Stimulated activated CD4-positive, alpha-beta T cell treated with anti-CD3 and anti-CD28 coated beads, Interleukin-12 subunit alpha, Interleukin-12 subunit beta, amount 100 ng/mL, for 4 hours (primary cell): Measurements from ENCODE around the gene SPATA18.

ENCODE experiments used
- DNase-seq: peaks from one replicate; pipeline ENCODE4 v3.0.0-alpha.2; 2020

Gene SPATA18, protein sequence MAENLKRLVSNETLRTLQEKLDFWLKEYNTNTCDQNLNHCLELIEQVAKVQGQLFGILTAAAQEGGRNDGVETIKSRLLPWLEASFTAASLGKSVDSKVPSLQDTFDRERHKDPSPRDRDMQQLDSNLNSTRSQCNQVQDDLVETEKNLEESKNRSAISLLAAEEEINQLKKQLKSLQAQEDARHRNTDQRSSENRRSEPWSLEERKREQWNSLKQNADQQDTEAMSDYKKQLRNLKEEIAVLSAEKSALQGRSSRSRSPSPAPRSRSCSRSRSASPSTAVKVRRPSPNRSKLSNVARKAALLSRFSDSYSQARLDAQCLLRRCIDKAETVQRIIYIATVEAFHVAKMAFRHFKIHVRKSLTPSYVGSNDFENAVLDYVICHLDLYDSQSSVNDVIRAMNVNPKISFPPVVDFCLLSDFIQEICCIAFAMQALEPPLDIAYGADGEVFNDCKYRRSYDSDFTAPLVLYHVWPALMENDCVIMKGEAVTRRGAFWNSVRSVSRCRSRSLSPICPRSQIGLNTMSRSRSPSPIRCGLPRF

DNA sequence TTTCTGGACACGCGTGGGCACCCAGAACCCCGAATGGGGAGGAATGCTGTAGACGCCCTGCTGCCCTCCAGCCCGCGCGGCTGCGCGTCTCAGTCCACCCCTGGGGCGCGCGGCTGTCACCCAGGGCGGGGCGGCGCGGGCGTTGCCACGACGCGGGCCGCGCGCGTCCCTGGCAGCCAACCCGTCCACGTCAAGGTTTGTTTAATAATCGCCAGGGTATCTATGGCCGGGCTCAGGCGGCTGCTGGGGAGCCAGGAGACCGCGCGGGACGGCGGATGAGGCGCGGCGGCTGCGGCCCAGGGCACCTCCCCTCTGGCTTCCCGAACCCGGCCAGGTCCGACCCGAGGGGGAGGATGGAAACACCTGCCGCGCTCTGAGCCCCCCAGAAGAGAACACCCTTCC, at the start of gene SPATA18:
Gene SPATA18 (plus strand): TSS at position 92 of the 402 bp plus-strand sequence. CDS start 401 bp downstream, outside the sequence.
- DNase-seq: no peak

DNA sequence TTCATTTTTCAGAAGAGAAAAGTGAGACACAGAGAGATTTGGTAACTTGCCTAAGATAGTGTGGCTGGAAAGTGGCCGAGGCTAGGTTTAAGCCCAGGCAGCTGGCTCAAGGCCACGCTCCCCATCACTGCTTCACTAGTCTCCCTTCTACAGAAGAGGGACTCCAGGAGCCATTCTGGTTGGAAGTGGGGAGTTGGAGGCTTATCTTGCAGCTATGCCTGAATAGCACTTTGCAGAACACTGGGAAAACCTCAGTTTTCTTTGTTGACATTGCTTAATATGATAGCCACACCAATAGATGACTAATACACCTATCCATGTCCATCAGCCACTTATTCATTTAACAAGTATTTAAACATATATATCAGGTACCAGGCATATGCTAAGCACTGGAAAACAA, 49.5 kb upstream of the SPATA18 start:
- DNase-seq: no peak

DNA sequence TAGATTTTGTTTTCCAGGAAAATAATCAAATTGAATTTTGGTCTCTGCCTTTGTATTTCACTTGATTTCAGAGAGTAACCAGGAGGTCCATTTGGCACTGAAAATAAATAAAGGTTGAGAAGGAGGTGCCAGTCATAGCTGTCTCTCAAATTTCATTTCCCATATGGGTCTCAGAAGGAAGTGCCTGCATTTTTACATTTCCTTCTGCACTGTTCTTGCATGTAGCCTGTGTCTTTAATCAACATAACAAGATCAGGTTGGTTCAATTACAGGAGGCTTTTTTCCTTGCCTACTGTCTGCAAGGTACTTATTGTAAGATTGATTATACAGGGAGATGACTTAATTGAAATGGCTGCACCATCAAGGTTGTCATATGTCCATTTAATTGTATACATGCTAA, 46.7 kb upstream of the SPATA18 start:
- no peak for DNase-seq

- no peak for DNase-seq
Observed at GRCh38 chr4:52005604-52006273, 45.4 kb upstream of the SPATA18 start.

DNA sequence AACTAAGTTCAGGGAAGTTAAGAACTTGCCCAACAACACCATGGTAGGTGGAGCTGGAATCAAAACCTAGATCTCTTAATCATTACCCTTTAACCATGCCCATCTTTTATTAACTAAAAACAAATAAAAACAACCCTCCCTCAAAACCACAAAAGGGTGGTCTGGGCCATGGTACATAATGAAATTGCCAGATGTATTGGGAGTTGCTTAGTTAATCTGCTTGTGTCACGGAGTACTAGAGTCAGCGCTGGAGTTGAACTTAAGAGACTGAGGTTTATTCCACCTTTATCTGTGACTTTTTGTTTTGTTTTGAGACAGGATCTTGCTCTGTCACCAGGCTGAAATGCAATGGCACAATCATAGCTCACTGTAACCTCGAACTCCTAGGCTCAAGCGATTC, 44.2 kb upstream of the SPATA18 start:
- no peak for DNase-seq

GRCh38 chr4:52010986-52011385, 40.1 kb upstream of the SPATA18 start:
- no peak for DNase-seq

DNA sequence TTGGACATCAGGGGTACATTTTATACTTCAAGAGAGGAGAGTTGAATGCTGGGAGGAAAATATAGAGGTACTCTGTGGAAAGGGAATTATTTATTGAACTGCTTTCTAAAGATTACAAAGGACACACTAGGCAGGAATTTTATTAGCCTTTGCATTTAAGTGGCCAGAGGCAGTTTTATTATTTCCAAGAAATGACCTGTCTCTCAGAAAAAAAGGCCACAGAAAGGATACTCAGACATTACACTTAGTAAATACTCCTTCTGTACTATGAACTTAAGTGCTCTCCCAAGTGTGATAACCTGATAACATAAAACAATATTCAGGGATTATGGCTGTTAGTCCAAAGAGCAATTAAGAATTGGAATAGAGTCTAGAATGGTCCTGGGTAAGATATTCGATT, 38.5 kb upstream of the SPATA18 start:
- DNase-seq: no peak

DNA sequence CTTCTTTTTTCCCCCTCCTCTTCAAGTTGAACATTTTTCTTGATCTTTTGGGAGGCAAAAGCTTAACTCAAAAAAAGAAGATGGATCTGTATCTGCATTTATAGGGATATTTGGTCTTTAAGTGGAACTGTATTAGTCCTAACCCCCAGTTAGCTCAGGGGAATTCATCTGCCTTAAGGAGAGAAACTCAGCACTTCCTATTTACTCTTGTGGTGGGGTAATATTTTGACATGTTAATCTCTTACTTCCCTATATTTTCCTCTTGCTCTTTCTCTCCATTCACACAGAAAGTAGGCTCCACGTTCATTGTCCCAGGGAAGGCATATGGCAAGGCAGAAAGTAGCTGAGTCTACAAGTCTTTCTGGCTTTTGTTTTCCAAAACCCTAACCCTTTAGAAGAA, 36.2 kb upstream of the SPATA18 start:
- no peak for DNase-seq

- DNase-seq: no peak
Observed at GRCh38 chr4:52015366-52015765, 35.7 kb upstream of the SPATA18 start.

- DNase-seq: no peak
Observed at GRCh38 chr4:52016981-52017380, 34.1 kb upstream of the SPATA18 start.

- no peak for DNase-seq
Observed at GRCh38 chr4:52017814-52018213, 33.3 kb upstream of the SPATA18 start.

GRCh38 chr4:52019936-52020657, 31.0 kb upstream of the SPATA18 start, which contains the start of gene LRRC66:
LRRC66 (minus strand) TSS chr4:52020363; CDS start chr4:52017613, 2,750 bp downstream.
- DNase-seq: no peak

GRCh38 chr4:52028970-52029369, 22.1 kb upstream of the SPATA18 start:
- no peak for DNase-seq

DNA sequence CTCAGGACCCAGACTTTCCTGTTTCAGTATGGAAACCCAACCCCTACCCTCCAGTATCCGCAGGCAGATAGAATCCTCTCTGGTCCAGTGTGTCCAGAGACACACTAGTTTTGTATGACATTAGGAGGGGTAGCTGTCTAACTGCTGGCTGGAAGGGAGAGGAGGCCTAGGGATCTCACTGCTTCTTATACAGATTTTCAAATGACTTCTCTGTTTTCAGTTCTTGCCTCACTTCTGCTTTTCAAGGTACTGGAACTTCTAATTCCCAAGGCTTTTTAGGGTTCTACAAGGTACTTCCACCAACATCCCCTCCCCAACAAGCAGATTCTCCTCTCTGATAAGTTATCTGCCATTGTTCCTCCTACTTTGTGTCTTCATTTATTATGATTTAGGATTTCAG, 19.1 kb upstream of the SPATA18 start:
- DNase-seq: no peak

- no peak for DNase-seq
Observed at GRCh38 chr4:52035190-52035589, 15.9 kb upstream of the SPATA18 start.

DNA sequence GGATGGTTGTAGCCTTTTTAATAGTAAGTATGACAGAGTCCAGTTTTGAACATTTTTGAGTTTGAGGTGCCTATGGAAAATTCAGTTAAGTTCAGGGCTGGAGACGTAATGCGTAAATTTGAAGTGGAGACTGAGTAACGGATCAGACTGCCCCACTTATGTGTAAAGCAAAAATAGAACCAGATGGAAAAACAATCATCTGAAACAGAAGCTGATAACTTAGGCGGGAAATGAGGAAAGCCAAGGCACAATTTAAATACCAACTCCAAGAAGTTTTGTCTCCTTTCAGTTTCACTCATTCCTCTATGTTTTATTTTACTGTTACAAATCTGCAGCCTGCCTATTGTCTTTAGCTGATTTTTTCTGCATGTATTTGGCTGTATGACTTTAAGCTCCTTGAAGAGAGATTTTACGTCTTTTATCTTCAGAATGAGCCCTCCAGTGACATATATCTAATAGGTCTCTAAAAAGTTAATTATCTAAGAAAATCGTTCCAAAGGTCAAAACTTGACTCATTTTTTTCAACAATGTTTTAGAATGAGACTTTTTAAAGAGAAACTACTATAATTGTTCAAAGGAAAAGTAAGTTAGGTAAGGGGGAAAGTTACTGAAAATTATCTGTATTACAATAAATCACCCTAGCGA, 14.1 kb upstream of the SPATA18 start:
- DNase-seq: no peak

DNA sequence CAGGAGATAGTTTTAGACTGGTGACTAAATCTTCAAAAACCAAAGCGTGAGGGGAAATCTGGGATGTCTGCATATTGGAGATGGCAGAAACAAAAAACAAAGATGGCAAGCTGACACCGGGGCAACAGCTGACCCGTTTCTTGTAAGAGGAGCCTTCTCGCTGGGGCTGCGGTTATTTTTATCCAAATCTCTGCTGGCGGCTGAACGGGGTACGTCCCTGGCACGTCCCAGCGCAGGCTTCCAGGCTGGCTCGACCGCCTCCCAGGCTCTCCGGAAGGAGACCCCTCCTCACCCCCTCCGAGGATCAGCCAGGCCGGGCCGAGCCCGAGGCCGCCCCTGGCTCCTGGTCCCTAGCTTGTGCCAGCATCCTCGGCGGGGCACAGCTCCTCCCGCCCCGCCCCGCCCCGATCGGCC, 13.4 kb upstream of the SPATA18 start:
- DNase-seq: no peak

- DNase-seq: peak; percentile 71
Observed at GRCh38 chr4:52038103-52038912, 12.8 kb upstream of the SPATA18 start, which contains the start of gene SGCB. SGCB (minus strand) TSS chr4:52038299; CDS start chr4:52038259, 40 bp downstream.

GRCh38 chr4:52045028-52045427, 6.1 kb upstream of the SPATA18 start:
- no peak for DNase-seq

DNA sequence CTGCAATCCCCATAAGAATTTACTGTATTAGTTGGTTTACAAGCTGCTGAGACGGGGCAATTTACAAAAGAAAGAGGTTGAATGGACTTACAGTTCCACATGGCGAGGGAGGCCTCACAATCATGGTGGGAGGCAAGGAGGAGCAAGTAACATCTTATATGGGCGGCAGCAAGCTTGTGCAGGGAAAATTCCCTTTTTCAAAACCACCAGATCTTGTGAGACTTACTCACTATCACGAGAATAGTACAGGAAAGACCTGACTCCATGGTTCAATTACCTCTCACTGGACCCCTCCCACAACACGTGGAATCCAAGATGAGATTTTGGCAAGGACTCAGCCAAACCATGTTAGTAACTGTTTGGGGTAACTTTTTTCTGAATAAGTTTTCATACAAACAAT, 1.8 kb upstream of the SPATA18 start:
- no peak for DNase-seq

DNA sequence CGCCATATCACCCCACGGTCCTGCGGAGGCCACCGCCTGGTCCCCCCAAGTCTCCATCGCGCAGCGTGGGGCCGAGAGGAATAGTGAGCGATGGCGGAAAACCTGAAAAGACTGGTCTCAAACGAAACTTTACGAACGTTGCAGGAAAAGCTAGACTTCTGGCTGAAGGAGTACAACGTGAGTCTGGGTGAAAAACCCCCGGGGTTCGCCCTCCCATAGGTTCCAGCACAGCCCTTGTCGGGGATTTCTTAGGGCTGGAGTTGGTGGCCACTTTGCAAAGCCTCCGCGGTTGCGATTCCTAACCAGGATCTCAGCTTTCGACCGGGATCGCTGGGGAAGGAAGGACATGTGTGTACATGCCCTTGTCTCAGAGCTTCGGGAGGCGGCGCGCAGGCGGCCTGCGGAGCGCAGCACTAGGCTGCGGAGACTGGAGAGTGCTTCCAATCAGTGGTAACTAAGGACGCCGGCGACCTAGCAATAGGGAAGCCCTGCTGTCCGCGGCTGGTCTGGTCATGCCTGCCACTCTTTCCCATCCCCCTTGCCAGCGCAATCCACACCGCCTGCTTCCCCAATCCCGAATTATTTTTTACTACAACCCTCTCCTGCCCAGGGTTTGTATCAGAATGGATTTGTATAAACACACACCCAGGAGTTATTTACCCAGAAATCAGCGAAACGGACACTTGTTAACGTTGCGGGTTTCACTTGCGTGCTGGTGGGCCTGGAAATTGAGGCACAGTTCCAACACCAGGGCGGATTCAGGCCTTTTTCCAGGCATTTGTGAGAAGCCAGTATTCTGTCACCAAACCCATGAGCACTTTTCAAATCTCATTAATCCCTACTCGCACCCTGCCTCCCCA, 741 bp downstream of the SPATA18 start:
- DNase-seq: no peak
